Measurements from ENCODE around the gene OR2M3.

DNA sequence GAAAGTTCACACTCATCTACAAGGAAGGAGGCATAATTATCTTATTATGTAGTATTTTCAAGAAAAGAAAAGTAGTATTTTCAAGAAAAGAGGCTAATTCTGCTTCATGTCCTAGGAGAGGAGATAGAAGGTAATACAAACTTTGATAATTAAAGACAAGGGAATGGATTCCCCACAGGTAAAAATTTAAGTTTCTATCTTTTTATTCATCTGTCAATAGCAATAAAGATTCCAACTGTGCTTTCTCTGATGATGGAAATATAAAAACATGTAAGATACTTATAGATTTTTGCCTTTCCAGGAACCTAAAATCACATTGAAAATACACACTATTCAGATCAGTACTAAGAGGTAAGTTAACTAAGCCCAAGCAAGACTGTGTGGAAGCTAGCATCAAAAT, 22.5 kb upstream of the OR2M3 start, which contains the start of gene OR2M2:
- no peak for TF ChIP-seq YY1 (IDR thresholded peaks at IDR 0.05; ENCODE audit: insufficient read depth, insufficient read length)
- TF ChIP-seq ZNF274 (IDR thresholded peaks at IDR 0.05; ENCODE audit: low read depth, low read length) = no peak
- no peak for TF ChIP-seq SUZ12 (IDR thresholded peaks at IDR 0.05; ENCODE audit: extremely low read depth, insufficient read depth, insufficient read length)
